ENCODE measurements around the gene HS3ST5. TPM values are rescaled to one million over a fixed set of nuclear protein-coding genes. Genes with fewer than 3 reads are reported as not detected.

Gene HS3ST5
- total RNA-seq, 1 experiment from 2014 or later = not detected

- no peaks in the 10 kb centered on the region for H3K4me1 ChIP-seq (ENCODE audit: control insufficient read depth in 1 of 2, insufficient read depth in 2 of 2, low read length in 2 of 2)
- POLR2A ChIA-PET = no interaction called here
- DNase-seq (ENCODE audit: low read depth, low spot score) (no peak), ATAC-seq (no peak)
- H3K27me3 ChIP-seq (ENCODE audit: insufficient read depth, low read length) = no peaks in the 10 kb centered on the region; the same call in 1 of the 2 replicates
- CTCF ChIA-PET = no interaction called here
- BruUV-seq (replicated peaks) = no TSS peak
- no peaks in the 10 kb centered on the region for H3K79me2 ChIP-seq (ENCODE audit: insufficient read depth, low read length)
- H3K9ac ChIP-seq (ENCODE audit: low read length) = no peak overlapping the region
- H3K9me3 ChIP-seq (ENCODE audit: control insufficient read depth in 1 of 2, insufficient read depth in 1 of 2, low read depth in 1 of 2, low read length in 2 of 2) = no peaks in the 10 kb centered on the region
- no peak overlapping the region for H3K4me2 ChIP-seq (ENCODE audit: low read length)
- no peak for TF ChIP-seq REST (IDR thresholded peaks at IDR 0.05; ENCODE audit: low read depth)
- TF ChIP-seq CTCF (IDR thresholded peaks at IDR 0.05 in 2 of 3, conservative IDR thresholded peaks at IDR 0.05 in 1 of 3; ENCODE audit: borderline replicate concordance in 1 of 3, insufficient read depth in 1 of 3, low read depth in 2 of 3, low read length in 2 of 3) = no peak
- TF ChIP-seq ATF3 (IDR thresholded peaks at IDR 0.05) = no peak
- no peak for TF ChIP-seq SRF (IDR thresholded peaks at IDR 0.05; ENCODE audit: low read depth)
- TF ChIP-seq EGR1 (IDR thresholded peaks at IDR 0.05; ENCODE audit: low read depth) = no peak
- no peak overlapping the region for H3K27ac ChIP-seq (ENCODE audit: low read depth, low read length)
- intact Hi-C loops (cut with micrococcal nuclease) = no loop called here
- RAD21 ChIA-PET (ENCODE audit: low non-redundant PET in 1 of 2, low total read pairs in 2 of 2, uncharacterized antibody in 2 of 2, unreplicated experiment in 2 of 2) = no interaction called here
- H3K4me3 ChIP-seq (replicated peaks in 1 of 2; ENCODE audit: low read depth in 1 of 2, low read length in 2 of 2) = no peak overlapping the region
- H4K20me1 ChIP-seq (ENCODE audit: insufficient read depth) = no peaks in the 10 kb centered on the region
- no peak overlapping the region for H2AFZ ChIP-seq (ENCODE audit: low read depth, low read length, poor library complexity, severe bottlenecking)
- no peaks in the 10 kb centered on the region for H3K36me3 ChIP-seq (ENCODE audit: control insufficient read depth in 1 of 2, insufficient read depth in 2 of 2, low read length in 2 of 2)
- no peaks in the 10 kb centered on the region for H3K9me2 ChIP-seq (ENCODE audit: insufficient read depth)
Observed at GRCh38 chr6:114087496-114087895, 255.3 kb downstream of the HS3ST5 start.

All from HCT116 (cell line).